ENCODE data around the gene CDH2.

DNA sequence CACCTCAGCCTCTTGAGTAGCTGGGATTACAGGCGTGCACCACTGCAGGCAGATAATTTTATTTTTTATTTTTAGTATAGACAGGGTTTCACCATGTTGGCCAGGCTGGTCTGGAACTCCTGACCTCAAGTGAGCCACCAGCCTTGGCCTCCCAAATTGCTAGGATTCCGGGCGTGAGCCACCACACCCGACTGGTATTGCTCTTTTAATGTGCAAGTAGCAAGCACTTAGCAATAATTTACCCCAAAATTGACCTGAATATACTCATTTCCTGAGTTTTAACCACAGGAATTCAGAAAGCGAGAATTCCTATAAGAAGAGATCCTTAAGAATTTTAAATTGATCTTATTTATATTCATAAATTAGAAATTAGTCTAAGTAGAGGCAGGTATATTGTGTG, 169.1 kb downstream of the CDH2 start:
- TF ChIP-seq, protein P1, sequence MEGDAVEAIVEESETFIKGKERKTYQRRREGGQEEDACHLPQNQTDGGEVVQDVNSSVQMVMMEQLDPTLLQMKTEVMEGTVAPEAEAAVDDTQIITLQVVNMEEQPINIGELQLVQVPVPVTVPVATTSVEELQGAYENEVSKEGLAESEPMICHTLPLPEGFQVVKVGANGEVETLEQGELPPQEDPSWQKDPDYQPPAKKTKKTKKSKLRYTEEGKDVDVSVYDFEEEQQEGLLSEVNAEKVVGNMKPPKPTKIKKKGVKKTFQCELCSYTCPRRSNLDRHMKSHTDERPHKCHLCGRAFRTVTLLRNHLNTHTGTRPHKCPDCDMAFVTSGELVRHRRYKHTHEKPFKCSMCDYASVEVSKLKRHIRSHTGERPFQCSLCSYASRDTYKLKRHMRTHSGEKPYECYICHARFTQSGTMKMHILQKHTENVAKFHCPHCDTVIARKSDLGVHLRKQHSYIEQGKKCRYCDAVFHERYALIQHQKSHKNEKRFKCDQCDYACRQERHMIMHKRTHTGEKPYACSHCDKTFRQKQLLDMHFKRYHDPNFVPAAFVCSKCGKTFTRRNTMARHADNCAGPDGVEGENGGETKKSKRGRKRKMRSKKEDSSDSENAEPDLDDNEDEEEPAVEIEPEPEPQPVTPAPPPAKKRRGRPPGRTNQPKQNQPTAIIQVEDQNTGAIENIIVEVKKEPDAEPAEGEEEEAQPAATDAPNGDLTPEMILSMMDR (IDR thresholded peaks at IDR 0.05) = no peak
- TF ChIP-seq POLR2A (IDR thresholded peaks at IDR 0.05) = no peak

Data from lower leg skin (tissue), 3 donors.